Measurements from ENCODE around the gene MAU2. TPM values are rescaled to one million over a fixed set of nuclear protein-coding genes. Genes with fewer than 3 reads are reported as not detected.

MAU2 gene
- total and polyA plus RNA-seq, 2 of the 13 experiments (the other 11 are each of a cell fraction or from before 2014, with no cell fraction given): 16.8 to 33.8 TPM

- TF ChIP-seq HMGXB3 (CRISPR knock-in tag; IDR thresholded peaks at IDR 0.05; ENCODE audit: borderline replicate concordance): 0 out of 2 replicates have a peak, but pooled peaks have one; percentile 52
- TF ChIP-seq ATRX (CRISPR knock-in tag; IDR thresholded peaks at IDR 0.05; ENCODE audit: borderline replicate concordance): no peak
- TF ChIP-seq ZNF549 (CRISPR knock-in tag; IDR thresholded peaks at IDR 0.05): 0 out of 2 replicates have a peak, but pooled peaks have one; percentile 66
- no peak for TF ChIP-seq ZNF317 (CRISPR knock-in tag; IDR thresholded peaks at IDR 0.05)
- no peak for TF ChIP-seq ARID3A (IDR thresholded peaks at IDR 0.05; ENCODE audit: low read depth, low read length)
- peak; percentile 96 for TF ChIP-seq CSRNP1 (CRISPR knock-in tag; IDR thresholded peaks at IDR 0.05)
- TF ChIP-seq PLSCR1 (CRISPR knock-in tag; IDR thresholded peaks at IDR 0.05; ENCODE audit: borderline replicate concordance): peak; percentile 77; the same call in 1 of the 2 replicates
These were observed 84.5 kb downstream of the MAU2 start, which contains the start of gene GATAD2A (continued) for GRCh38 chr19:19404879-19405860.

All from HepG2 (cell line).